HG02763 (cell line): ENCODE data around the gene CMAS.
"Not testable (repeated sequence)": the region's sequence is repeated elsewhere in the genome, so short reads cannot be mapped to it uniquely, and the experiment has no call there.

Experiments
- ATAC-seq: cut with Tn5 transposase; IDR thresholded peaks from one replicate; pipeline ENCODE4 v1.9.1; 2021; ENCODE audit warnings: mild to moderate bottlenecking, moderate library complexity; ENCODE audit not compliant: unreplicated experiment

The CMAS gene

DNA sequence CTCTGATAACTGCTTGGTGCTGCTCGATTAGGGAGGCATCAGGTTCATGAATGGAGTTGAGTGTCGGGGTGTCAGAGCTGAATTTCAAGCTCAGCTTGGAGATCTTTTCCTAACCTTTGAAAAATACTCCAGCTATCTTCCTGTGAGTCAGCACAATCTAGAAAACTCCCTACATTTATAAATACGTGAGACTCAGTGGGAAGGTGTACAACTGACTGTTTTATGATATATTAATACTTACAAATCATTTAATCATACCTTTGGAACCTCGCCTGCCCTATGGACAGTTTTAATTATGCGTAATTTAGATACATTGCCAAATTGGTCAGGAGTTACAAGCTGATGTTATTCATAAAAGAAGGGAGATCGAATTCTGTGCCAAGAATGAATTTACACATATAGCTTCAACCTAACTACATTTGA lies 961 bp downstream of the CMAS start:
- no peak for ATAC-seq

DNA sequence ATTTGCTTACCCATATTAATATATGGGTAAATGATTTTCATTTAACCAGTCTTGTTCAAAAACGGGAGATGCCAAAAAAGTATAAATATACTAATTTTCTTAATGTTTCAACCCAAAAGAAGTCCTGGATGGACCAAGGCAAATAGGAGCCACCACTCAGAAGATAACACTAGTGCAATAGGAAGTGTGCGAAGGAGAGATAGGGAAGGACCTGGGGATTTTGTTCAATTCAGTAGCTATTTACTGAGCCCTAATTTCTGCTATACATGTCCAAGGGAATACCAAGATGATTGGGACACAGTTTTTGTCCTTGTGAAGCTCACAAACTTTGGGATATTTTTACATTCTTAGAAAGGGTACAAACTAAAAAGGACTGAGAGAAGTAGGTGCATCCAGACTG lies 1.5 kb downstream of the CMAS start:
- no peak for ATAC-seq

DNA sequence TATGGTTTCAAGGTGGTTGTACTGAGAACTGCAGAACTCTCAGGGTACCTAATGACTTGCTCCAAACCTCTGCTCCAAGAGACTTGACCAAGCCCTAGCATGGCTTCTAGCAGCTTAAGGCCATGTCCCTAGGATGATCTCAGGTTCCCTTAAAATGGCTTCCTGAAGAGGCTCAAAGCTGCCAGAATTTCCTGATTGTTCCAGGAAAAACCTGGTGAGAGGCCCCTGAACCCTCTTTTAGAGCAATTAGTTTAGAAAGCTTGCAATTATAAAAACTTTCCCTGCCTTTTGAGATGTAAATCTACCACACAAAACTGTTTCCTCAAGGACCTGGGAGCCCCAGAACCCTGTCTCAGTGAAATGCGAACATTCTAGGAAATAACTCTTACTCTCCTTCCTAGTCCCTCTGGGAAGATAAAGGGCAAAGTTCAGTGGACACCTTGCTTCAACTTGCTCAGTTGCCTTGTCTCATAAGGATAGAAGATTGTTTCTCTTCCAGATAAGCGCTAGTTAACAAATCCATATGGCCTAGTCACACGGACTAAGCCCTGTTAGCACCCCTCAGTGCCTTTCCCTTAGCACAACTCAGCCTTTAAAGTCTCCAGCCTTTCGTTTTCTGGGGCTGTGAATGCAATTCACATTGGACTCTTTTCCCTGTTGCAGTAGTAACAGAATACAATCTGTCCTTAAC lies 2.5 kb downstream of the CMAS start:
- no peak for ATAC-seq

DNA sequence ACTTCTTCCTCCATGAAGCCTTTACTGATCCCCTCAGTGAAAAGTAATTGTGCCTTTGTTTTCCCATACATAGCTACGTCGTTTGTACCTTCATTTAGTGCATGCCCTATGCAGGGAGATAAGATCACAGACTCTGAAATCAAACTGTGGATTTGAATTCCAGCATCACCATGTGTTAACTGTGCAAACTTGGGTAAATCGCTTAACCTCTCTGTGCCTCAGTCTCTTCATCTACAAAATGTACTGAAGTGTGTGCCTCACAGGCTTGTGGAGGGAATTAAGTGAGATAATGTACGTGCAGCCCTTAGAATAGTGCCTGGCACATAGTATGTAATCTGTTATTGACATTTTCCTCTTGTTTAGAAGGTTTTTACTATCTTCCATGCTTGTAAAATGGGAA lies 4.1 kb downstream of the CMAS start:
- no peak for ATAC-seq

DNA sequence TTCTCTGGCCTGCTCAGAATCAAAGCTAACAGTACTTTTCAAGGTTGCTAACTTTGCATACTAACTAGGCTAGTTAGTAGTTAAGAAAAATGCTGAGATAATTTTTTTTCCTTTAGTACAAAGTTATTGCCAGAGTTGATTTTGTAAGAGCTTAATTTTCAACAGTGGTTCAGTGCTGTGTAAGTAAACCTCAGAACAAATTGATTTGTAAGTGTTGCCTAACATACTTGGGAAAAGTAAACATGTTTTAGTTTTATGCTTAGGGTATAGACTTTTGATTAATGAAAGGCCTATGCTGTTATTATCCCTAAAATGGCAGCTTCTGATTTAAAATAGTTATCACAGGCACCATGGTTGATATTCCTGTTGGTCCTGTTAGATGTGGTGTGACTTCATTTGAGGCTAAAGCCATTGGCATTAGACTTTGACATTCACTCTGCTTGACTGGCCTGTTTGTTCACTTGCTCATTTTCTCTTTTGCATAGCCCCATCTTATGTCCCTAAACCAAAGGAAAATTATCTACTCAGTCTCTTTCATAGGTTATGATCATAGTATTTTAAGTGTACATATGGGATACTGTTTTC lies 5.2 kb downstream of the CMAS start:
- ATAC-seq: no peak

DNA sequence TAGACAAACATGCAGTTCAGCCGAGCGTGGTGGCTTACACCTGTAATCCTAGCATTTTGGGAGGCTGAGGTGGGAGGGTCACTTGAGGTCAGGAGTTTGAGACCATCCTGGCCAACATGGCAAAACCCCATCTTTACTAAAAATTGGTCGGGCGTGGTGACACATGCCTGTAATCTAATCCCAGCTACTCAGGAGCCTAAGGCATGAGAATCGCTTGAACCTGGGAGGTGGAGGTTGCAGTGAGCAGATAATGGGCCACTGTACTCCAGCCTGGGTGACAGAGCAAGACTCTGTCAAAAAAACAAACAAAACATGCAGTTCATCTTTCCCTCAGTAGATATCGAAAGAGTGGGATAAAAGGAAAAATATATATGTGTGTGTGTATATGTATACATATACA lies 7.0 kb downstream of the CMAS start:
- ATAC-seq: not testable (repeated sequence)

DNA sequence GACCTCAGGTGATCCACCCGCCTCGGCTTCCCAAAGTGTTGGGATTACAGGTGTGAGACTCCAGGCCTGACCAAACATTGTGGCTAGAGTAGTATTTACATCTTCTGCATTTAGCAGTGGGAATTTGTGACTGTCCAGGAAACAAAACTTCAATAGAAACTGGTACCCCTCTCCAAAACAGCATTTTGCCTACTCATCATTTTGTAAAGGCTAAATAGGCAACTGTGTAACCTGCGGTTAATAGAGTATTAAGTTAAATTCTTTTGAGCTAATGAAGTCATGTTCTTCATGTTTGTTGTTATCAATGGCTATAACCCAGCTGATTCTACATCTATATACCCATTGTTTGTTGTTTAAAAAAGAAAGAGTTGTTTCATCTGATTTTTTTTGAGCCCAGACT lies 8.1 kb downstream of the CMAS start:
- ATAC-seq: no peak

DNA sequence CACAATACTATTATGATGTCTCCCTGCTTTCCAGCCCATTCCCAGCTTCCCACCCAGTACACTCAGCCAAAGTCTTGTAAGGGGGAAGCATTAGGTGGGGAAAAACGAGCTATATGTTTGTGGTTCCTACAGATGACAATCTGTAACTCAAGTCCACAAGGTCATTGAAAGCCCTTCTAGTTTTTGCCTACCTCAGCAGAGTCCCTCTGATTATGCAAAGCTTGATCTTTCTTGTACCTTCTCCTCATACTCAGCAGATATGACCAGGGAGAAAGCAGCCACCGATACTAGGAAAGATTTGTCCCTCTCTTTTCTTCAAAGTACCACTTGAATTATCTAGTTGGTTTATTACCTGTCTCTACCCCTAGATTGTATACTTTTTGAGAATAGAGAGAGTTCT lies 10.6 kb downstream of the CMAS start:
- no peak for ATAC-seq

DNA sequence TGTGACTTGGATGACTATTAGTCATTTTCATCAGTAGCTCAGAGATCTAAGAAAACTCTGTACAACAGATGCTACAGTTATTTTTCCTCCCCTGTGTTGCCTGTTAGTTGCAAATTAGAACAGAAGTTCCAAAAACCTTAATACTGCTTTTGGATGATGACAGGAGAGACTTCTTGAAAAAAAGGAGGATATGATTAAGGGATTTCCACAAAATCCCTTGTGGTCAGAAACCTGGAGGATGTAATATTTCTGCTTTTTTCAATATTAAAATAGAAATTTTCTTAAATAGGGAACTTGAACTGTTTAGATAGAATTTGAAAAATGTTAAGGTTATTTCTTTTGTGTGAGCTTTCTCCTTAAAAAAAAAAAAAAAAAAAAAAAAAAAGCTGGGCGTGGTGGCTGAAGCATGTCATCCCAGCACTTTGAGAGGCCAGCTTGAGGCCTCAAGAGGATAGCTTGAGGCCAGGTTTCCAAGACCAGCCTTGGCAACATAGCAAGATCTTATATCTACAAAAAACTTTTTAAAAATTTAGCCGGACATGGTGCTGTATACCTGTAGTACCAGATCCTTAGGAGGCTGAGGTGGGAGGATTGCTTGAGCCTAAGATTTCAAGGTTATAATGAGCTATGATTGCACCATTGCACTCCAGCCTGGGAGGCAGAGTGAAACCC lies 14.1 kb downstream of the CMAS start:
- no peak for ATAC-seq

DNA sequence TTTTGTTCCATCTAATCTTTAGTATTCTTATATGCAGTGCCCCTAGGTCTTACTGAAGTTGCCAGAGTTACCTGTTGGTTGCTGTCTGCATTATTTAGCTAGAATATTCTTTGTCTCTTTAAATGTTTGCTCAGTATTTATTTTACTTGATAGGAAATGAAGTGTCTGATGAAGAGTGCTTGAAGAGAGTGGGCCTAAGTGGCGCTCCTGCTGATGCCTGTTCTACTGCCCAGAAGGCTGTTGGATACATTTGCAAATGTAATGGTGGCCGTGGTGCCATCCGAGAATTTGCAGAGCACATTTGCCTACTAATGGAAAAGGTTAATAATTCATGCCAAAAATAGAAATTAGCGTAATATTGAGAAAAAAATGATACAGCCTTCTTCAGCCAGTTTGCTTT lies 18.9 kb downstream of the CMAS start:
- no peak for ATAC-seq

DNA sequence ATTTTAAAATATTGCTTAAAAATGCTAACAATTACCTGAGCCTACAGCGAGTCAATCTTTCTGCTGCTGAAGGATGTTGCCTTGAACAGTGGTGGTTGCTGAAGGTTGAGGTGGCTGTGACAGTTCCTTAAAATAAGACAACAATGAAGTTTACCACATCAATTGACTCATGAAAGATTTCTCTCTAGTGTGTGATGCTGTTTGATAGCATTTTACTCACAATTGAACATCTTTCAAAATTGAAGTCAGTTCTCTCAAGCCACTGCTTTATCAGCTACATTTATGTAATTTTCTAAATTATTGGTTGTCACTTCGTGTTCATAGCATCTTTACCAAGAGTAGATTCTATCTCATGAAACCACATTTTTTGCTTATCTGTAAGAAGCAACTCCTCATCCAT lies 20.3 kb downstream of the CMAS start:
- ATAC-seq: no peak

DNA sequence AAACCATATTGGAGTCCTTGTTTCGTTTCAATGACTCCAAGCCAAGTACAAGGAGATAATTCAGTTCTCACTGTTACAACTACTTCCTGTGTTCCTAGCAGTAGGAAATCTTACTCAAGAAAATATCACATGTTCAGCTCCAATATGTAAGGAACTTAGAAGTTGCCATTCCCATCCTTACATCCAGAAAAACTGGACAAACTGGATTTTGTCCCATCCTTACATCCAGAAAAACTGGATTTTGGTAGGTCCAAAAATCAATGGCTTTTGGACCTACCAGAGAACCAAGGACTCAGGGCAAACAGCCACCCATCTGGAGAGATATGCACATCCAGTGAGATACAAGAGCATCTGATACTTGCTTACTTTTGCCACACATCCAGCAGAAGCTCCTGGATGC lies 23.8 kb downstream of the CMAS start:
- ATAC-seq: no peak

DNA sequence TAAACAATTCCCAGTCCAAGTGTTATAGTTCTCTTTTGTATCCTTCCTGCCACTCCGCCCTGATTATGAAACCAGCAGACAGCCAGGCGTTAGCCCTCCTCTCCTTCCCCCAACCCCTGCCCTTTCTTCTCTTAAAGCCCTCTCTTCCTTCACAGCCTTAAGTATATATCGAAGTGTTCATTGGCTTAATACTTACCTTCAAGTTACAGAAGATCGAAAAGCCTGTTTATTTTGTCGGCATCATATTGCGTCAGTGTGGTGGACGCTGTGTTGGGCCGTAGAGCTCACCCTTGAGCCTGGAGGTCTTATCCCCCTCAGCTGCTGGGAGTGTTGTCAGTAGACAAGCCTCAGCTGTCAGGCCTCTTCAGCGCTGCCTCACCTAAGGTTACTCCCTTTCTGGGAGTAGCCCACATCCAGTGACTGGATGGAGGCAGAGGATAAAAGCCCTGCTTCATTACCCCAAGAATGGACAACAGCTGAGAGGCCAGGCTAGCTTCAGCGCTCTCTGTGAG lies 36.2 kb downstream of the CMAS start:
- no peak for ATAC-seq

DNA sequence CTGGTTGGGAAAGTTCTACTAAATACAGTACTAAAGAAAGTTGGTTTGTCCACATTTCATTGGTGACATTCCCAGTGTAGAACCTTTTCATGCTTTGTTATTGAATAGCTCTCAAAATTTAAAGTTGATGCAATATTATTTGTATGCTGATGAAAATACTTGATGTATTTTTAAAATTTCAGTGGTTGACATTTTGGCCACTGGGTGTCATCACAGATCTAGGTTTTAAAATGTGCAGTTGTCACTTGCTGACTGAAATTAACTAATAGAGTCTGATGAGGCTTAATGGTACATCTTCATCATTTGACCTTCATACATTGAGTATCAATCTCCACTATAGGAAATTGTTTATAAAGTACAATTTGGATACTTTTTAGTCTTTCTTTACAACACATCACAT lies 37.1 kb downstream of the CMAS start:
- ATAC-seq: no peak

DNA sequence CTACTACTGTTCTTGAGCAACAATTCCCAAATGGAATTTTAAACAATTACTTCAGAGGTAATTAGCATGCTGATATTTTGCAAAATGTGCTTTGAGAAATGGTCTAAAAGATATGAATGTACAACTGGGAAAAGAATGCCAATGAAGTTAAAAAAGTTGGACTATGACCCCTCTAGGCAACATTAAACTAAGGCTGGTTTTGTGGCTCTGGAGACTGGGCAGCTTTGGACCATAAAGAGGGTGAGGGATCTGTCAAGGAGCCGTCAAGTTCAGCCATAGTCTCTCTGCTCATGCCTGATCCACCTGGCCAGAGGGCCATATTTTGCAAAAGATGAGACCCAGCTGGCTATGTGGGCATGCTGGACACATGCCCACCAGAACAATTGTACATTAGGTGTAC lies 38.8 kb downstream of the CMAS start:
- no peak for ATAC-seq

DNA sequence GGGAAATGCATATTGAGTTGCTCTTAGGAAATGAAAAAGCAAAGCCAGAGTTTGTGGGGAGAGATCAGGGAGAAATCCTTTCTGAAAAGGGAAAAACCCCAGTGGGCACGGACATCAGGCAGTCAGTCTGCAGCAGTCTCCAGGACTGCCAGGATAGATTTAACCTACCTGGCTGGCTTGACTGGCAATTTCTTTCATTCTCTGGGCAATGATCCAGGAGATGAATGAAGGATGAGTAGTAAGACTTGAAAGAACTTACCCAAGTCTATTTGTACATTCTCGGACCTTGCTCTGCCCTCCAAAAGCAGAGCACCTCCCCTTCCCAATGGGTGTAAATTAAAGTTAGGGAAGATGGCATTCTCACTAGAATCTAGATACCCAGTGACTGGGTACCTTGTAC lies 42.9 kb downstream of the CMAS start:
- no peak for ATAC-seq

DNA sequence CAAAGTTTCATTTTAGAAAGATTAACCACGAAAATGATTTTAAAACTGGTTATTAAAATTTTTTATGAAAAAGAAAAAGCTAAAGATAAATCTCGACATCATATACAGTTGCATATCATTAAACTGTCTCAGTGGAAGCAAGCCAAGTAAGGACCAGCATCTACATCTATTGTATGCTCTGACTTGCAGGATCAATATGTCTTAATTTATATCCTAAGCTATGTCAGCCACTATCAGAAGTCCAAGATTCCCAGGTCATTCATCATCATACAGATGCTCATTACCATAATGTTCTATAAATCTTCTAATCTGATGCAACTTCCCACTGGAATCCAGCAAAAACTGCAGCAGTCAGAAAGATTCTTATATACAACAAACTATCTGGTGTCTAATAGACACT lies 43.5 kb downstream of the CMAS start:
- ATAC-seq: no peak

DNA sequence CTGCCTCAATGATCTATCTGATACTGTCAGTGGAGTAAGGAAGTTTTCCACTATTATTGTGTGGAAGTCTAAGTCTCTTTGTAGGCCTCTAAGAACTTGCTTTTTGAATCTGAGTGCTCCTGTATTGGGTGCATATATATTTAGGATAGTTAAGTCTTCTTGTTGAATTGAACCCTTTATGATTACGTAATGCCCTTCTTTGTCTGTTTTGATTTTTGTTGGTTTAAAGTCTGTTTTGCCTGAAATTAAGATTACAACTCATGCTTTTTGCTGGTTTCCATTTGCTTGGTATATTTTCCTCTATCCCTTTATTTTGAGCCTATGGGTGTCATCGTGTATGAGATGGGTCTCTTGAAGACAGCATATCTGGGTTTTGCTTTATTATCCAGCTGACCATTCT lies 53.0 kb downstream of the CMAS start:
- ATAC-seq: not testable (repeated sequence)

DNA sequence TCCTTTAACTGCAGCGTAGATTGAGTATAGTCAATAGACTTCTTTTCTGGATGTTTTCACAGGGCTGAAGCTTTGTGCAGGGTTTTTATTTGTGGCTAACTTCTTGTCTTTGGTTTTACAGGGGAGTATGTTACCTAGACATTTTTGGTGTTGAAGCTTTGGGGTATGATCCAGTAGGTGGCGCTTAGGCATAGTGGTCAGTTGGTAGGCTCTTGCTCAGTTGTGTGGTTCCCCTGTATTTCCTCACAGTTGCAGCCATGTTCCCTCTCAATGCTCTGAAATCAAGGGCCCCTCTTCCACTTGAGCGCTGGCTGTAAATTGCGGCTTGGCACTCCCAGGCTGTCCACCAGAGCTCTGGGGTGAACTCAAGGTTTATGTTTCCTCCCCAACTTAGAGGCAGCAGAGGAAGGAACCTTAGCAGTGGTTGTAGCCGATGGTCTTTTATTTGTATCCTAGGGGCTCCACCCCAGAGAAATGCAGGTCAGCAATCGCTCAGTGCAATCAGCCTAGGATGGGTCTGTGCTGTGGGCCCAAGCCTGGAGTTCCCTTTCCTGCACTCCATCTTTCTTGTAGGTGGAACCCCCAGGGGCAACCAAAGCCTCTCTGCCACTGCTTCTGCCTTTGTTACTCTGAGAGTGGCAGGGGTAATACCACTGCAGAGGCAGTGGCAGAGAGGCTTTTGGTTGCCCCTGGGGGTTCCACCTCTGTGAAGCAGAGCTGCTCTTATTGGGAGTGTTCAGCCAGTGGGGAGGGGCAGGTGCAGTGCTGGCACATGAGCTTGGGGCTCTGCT lies 55.1 kb downstream of the CMAS start:
- ATAC-seq: peak; percentile 55

DNA sequence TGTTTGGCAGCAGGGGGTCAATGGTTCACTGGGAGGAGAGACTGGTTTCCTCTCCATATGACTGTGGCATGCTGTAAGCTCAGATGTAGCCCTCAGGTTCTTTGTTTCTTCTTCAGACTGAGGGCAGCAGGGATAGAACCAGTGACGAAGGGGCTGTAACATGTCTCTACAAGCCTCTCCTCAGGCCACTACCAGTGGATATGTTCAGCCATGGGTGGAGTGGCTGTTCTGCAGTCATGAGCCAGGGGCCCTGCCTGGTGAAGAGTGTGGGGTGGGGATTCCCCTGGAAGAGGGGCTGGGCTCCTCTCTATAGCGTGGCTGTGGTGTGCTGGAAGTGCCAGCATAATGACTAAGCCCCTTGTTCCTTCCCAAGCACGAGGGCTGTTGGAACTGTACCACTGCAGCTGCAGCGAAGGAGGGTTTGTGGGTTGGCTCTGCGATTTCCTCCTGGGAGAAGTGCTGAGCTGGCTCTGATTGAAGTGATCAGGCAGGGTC lies 55.8 kb downstream of the CMAS start:
- ATAC-seq: no peak

DNA sequence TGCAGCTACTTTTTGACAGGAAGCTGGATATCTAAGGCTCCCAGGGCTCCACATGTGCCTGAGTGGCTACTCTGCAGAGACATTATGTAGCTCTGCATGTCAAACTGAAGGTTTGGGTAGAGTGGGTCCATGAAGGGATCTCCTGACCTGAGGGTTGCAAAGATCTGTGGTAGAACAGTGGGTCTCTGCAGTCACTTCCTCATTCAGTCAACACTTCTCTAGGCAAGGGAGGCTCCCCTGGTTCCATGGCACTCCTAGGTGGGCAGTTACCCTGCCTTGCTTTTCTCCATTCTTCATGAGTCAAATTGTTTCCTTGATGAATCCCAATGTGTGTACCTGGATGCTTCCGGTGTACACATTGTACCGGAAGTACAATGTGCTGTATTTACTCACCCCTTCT lies 57.4 kb downstream of the CMAS start:
- no peak for ATAC-seq
